OCI-LY3 (cell line): ENCODE measurements around the gene NXN.
"Not testable (repeated sequence)": the region's sequence is repeated elsewhere in the genome, so short reads cannot be mapped to it uniquely, and the experiment has no call there.

Experiments
- H2AFZ ChIP-seq: fragments of 200-600, 300-600 bp; shearing (Covaris generic); 2 replicates; pipeline ENCODE4 v1.6.0; 2014; ENCODE audit warnings: antibody characterized with exemption, low read depth, low read length
- H3K27ac ChIP-seq: fragments of 200-600, 300-600 bp; sonication (generic); 2 replicates; pipeline ENCODE4 v1.5.1; 2014; ENCODE audit warnings: mild to moderate bottlenecking, low read length, moderate library complexity, mixed read lengths
- H3K27me3 ChIP-seq: fragments of 200-600, 300-600 bp; sonication (generic); 2 replicates; pipeline ENCODE4 v1.6.1; 2014; ENCODE audit warnings: low read depth, low read length, mixed read lengths
- H3K36me3 ChIP-seq: fragments of 200-600, 300-600 bp; sonication (generic); replicated peaks from 2 replicates; pipeline ENCODE3; 2014; ENCODE audit warnings: low read depth, low read length, mixed read lengths
- H3K4me1 ChIP-seq: fragments of 300-600, 200-600 bp; sonication (generic); 2 replicates; pipeline ENCODE4 v1.6.1; 2014; ENCODE audit warnings: low read length, mixed read lengths
- H3K4me2 ChIP-seq: fragments of 200-600, 300-600 bp; sonication (generic); 2 replicates; pipeline ENCODE4 v1.6.1; 2014; ENCODE audit warnings: low read length, mixed read lengths
- H3K4me3 ChIP-seq: fragments of 300-600, 200-600 bp; sonication (generic); 2 replicates; pipeline ENCODE4 v1.5.1; 2014; ENCODE audit warnings: antibody characterized with exemption, mild to moderate bottlenecking, low read length, moderate library complexity
- H3K79me2 ChIP-seq: fragments of 300-600, 200-600 bp; shearing (Covaris generic); 2 replicates; pipeline ENCODE4 v1.6.1; 2014; ENCODE audit warnings: mild to moderate bottlenecking, low read length, mixed read lengths
- H3K9ac ChIP-seq: fragments of 300-600, 200-600 bp; shearing (Covaris generic); 2 replicates; pipeline ENCODE4 v1.6.0; 2014; ENCODE audit warnings: mild to moderate bottlenecking, low read length, moderate library complexity
- H3K9me3 ChIP-seq: fragments of 200-600, 300-600 bp; shearing (Covaris generic); 2 replicates; pipeline ENCODE4 v1.6.1; 2014; ENCODE audit warnings: low read length, mixed read lengths; ENCODE audit not compliant: insufficient read depth
- H4K20me1 ChIP-seq: fragments of 200-600, 300-600 bp; sonication (generic); 2 replicates; pipeline ENCODE4 v1.6.1; 2016; ENCODE audit warnings: low read length, mixed read lengths; ENCODE audit not compliant: insufficient read depth
- CTCF ChIP-seq: fragments of 200-600, 300-600 bp; sonication (generic); IDR thresholded peaks from 2 replicates; pipeline ENCODE4 v1.5.1; 2014; ENCODE audit warnings: antibody characterized with exemption, low read length, low read depth
- EZH2phosphoT487 ChIP-seq: fragments of 200-600 bp; shearing (Covaris generic); IDR thresholded peaks from 2 replicates; pipeline ENCODE4 v1.6.1; 2018; ENCODE audit warnings: antibody characterized with exemption, mixed run types, low read depth

The NXN gene

GRCh38 chr17:927611-928461, 51.7 kb downstream of the NXN start:
- H3K9me3 ChIP-seq = no peaks in the 10 kb centered on the region
- H3K9ac ChIP-seq = no peak overlapping the region
- H3K4me1 ChIP-seq = no peaks in the 10 kb centered on the region
- H3K27ac ChIP-seq = no peak overlapping the region
- H3K79me2 ChIP-seq = no peaks in the 10 kb centered on the region
- no peak for TF ChIP-seq EZH2phosphoT487
- no peak for TF ChIP-seq CTCF
- no peaks in the 10 kb centered on the region for H3K36me3 ChIP-seq
- H2AFZ ChIP-seq = no peak overlapping the region
- H3K4me3 ChIP-seq = no peak overlapping the region
- H3K27me3 ChIP-seq = no peaks in the 10 kb centered on the region
- H3K4me2 ChIP-seq = no peak overlapping the region
- no peaks in the 10 kb centered on the region for H4K20me1 ChIP-seq

DNA sequence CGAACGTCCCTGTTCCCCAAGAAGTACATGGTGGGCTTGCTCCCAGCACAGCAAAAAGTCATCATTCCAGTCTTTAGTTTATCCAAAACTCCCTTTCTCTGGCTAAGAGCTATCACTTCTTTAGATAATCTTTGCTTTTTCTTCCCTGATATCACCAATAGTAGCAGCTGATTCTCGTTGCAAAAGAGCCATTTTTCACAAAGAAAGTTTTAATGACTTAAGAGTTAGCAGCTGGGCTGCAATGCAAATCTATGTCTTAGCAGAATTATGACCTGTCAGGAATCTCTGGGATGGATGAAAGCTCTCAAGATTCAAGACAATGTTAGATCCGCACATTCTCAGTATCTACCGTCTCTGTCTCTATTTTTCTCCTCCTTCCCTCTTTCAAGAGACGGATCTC, 53.8 kb downstream of the NXN start:
- Histone ChIP-seq H3K79me2 (no peaks in the 10 kb centered on the region), H3K27ac (no peak overlapping the region), H3K36me3 (no peaks in the 10 kb centered on the region), H3K27me3 (no peaks in the 10 kb centered on the region), H4K20me1 (no peaks in the 10 kb centered on the region), H3K9ac (no peak overlapping the region), H3K4me3 (no peak overlapping the region), H2AFZ (no peak overlapping the region), H3K4me2 (no peak overlapping the region), H3K9me3 (no peaks in the 10 kb centered on the region), H3K4me1 (no peaks in the 10 kb centered on the region)
- TF ChIP-seq CTCF (no peak), EZH2phosphoT487 (no peak)

- H3K4me1 ChIP-seq = no peaks in the 10 kb centered on the region
- no peaks in the 10 kb centered on the region for H4K20me1 ChIP-seq
- no peak overlapping the region for H2AFZ ChIP-seq
- no peaks in the 10 kb centered on the region for H3K9me3 ChIP-seq
- TF ChIP-seq EZH2phosphoT487 = no peak
- no peak overlapping the region for H3K4me3 ChIP-seq
- H3K9ac ChIP-seq = no peak overlapping the region
- no peak overlapping the region for H3K27ac ChIP-seq
- no peak overlapping the region for H3K4me2 ChIP-seq
- H3K36me3 ChIP-seq = no peaks in the 10 kb centered on the region
- H3K79me2 ChIP-seq = no peaks in the 10 kb centered on the region
- H3K27me3 ChIP-seq = no peaks in the 10 kb centered on the region
Measured at GRCh38 chr17:924711-925475, 54.7 kb downstream of the NXN start.

- H3K9ac ChIP-seq, H3K36me3 ChIP-seq, H3K79me2 ChIP-seq, H4K20me1 ChIP-seq, H3K4me1 ChIP-seq, H3K27me3 ChIP-seq, H3K27ac ChIP-seq, H3K9me3 ChIP-seq, H3K4me3 ChIP-seq, H3K4me2 ChIP-seq, H2AFZ ChIP-seq: not testable (repeated sequence)
Measured at GRCh38 chr17:924306-924705, 55.3 kb downstream of the NXN start.

DNA sequence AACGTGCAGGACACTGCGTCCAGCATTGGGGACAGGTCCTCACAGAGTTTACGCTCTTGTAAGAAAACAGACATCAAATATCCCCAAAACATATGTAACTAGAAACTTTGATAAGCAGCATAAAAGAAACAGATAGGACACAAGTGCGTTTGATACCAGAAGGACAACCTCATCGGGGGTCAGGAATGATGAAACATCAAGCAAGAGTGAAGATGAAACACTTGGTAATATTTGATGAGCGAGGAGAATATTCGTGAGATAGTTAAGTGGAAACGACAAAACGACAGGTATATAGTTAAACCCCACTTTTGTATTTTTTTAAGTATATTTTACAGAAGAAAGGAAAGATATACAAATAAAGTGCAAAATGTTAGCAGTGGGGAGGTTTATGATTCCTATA, 55.9 kb downstream of the NXN start:
- Histone ChIP-seq H3K9me3 (no peaks in the 10 kb centered on the region), H3K79me2 (no peaks in the 10 kb centered on the region), H3K27me3 (no peaks in the 10 kb centered on the region), H3K4me2 (no peak overlapping the region), H3K36me3 (no peaks in the 10 kb centered on the region), H2AFZ (no peak overlapping the region), H3K27ac (no peak overlapping the region), H4K20me1 (no peaks in the 10 kb centered on the region), H3K4me1 (no peaks in the 10 kb centered on the region), H3K9ac (no peak overlapping the region), H3K4me3 (no peak overlapping the region)
- no peak for TF ChIP-seq CTCF
- no peak for TF ChIP-seq EZH2phosphoT487
